Stimulated activated naive CD8-positive, alpha-beta T cell treated with anti-CD3 and anti-CD28 coated beads, Interleukin-15, Interleukin-2, amounts not matched to agents 100 U/mL and 50 U/mL, for 24 hours (primary cell): Measurements from ENCODE around the gene PLAAT4.
"Not testable (repeated sequence)": the region's sequence is repeated elsewhere in the genome, so short reads cannot be mapped to it uniquely, and the experiment has no call there.

Source experiments
- ATAC-seq: fragments of 150-1000 bp; cut with Tn5 transposase; one replicate; pipeline ENCODE4 v1.10.0; 2021
- DNase-seq: peaks from one replicate; pipeline ENCODE4 v3.0.0; 2021

PLAAT4 gene

GRCh38 chr11:63511048-63511748 lies 25.4 kb upstream of the PLAAT4 start:
- ATAC-seq (no peak), DNase-seq (no peak)

GRCh38 chr11:63512816-63513215 lies 23.8 kb upstream of the PLAAT4 start:
- DNase-seq (no peak), ATAC-seq (no peak)

GRCh38 chr11:63516109-63516508 lies 20.5 kb upstream of the PLAAT4 start:
- no peak for ATAC-seq
- DNase-seq = no peak

GRCh38 chr11:63517156-63517555 lies 19.5 kb upstream of the PLAAT4 start:
- no peak for DNase-seq
- ATAC-seq = no peak

- DNase-seq = no peak
- no peak for ATAC-seq
Observed at GRCh38 chr11:63518548-63518947, 18.1 kb upstream of the PLAAT4 start.

- DNase-seq (no peak), ATAC-seq (no peak)
Observed at GRCh38 chr11:63520606-63521170, 15.9 kb upstream of the PLAAT4 start.

- DNase-seq = no peak
- ATAC-seq = no peak
Observed at GRCh38 chr11:63521896-63522295, 14.7 kb upstream of the PLAAT4 start.

- ATAC-seq (no peak), DNase-seq (no peak)
Observed at GRCh38 chr11:63523151-63523550, 13.5 kb upstream of the PLAAT4 start.

- ATAC-seq = no peak
- no peak for DNase-seq
Observed at GRCh38 chr11:63527667-63528066, 8.9 kb upstream of the PLAAT4 start.

GRCh38 chr11:63528156-63528555 lies 8.5 kb upstream of the PLAAT4 start:
- not testable (repeated sequence) for ATAC-seq, DNase-seq

- DNase-seq, ATAC-seq: not testable (repeated sequence)
Observed at GRCh38 chr11:63528729-63529278, 7.8 kb upstream of the PLAAT4 start.

- not testable (repeated sequence) for DNase-seq, ATAC-seq
Observed at GRCh38 chr11:63529373-63529772, 7.2 kb upstream of the PLAAT4 start.

- ATAC-seq (no peak), DNase-seq (no peak)
Observed at GRCh38 chr11:63530021-63530420, 6.6 kb upstream of the PLAAT4 start.

- ATAC-seq (peak; percentile 74), DNase-seq (peak; percentile 27)
Observed at GRCh38 chr11:63531074-63531792, 5.4 kb upstream of the PLAAT4 start.

GRCh38 chr11:63532117-63532516 lies 4.5 kb upstream of the PLAAT4 start:
- DNase-seq = no peak
- ATAC-seq = no peak

- no peak for DNase-seq
- ATAC-seq = no peak
Observed at GRCh38 chr11:63532799-63533475, 3.7 kb upstream of the PLAAT4 start.

- no peak for ATAC-seq
- DNase-seq = no peak
Observed at GRCh38 chr11:63534076-63534475, 2.5 kb upstream of the PLAAT4 start.

- no peak for DNase-seq
- no peak for ATAC-seq
Observed at GRCh38 chr11:63534895-63535461, 1.6 kb upstream of the PLAAT4 start.

GRCh38 chr11:63535734-63536133 lies 874 bp upstream of the PLAAT4 start:
- ATAC-seq (peak; percentile 64), DNase-seq (peak; percentile 42)

GRCh38 chr11:63537293-63538101 lies 889 bp downstream of the PLAAT4 start:
- ATAC-seq = peak; percentile 19
- peak; percentile 23 for DNase-seq

- not testable (repeated sequence) for ATAC-seq, DNase-seq
Observed at GRCh38 chr11:63542506-63542905, 5.9 kb downstream of the PLAAT4 start.
